SK-N-DZ (cell line): ENCODE measurements around the gene TBC1D25. TPM values are rescaled to one million over a fixed set of nuclear protein-coding genes. Genes with fewer than 3 reads are reported as not detected.
A peak's percentile ranks its signal among the peaks of the same experiment; 100 is the strongest.

Experiments used
- DNase-seq: peaks from one replicate; pipeline ENCODE4 v3.0.0-alpha.2; 2015; ENCODE audit warnings: low spot score
- polyA plus RNA-seq, 2 experiments: library from polyadenylated mRNA; depleted of rRNA; stranded (reverse); fragments of >200 nt; gene quantifications; 2 replicates each; pipeline ENCODE4 v1.2.3, GENCODE V29; 2014

Gene TBC1D25
- 3.7 and 5.4 TPM in 2 replicates for polyA plus RNA-seq (2014; cell fraction: cytosol; rRNA removed)
- polyA plus RNA-seq (2014; cell fraction: nucleus; rRNA removed) = 2.6 and 6.5 TPM in 2 replicates

- DNase-seq = peak; percentile 94
These were observed at the start of gene TBC1D25 for GRCh38 chrX:48539345-48540027. TSS of gene TBC1D25 (plus strand) at chrX:48539714. CDS start at chrX:48539798, 84 bp downstream.

- DNase-seq = no peak
These were observed 49.6 kb upstream of the TBC1D25 start for GRCh38 chrX:48489892-48490291.

- no peak for DNase-seq
These were observed 48.9 kb upstream of the TBC1D25 start for GRCh38 chrX:48490661-48491060.

GRCh38 chrX:48491809-48492208, 47.7 kb upstream of the TBC1D25 start:
- no peak for DNase-seq

GRCh38 chrX:48492293-48492910, 47.1 kb upstream of the TBC1D25 start:
- no peak for DNase-seq

DNA sequence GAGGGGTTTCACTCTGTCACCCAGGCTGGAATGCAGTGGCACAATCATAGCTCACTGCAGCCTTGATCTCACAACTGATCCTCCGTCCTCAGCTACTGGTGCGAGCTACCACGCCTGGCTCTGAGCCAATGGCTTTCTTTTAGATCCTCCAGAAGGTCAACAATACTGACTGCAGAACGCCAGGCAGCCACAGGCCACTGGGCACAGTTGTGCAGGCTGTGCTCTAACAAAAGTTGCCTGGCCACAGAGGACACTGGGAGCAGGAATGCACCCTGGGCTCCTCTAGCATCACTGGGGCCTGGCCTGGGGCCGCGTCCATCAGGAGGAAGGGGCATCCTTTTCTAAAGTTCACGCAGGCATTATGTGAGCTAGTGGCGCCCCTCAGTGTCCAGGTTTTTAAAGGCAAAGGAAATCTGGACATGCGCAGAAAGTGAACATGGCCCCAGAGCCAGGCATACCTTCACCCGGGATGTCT, 45.6 kb upstream of the TBC1D25 start:
- DNase-seq = peak; percentile 57

DNA sequence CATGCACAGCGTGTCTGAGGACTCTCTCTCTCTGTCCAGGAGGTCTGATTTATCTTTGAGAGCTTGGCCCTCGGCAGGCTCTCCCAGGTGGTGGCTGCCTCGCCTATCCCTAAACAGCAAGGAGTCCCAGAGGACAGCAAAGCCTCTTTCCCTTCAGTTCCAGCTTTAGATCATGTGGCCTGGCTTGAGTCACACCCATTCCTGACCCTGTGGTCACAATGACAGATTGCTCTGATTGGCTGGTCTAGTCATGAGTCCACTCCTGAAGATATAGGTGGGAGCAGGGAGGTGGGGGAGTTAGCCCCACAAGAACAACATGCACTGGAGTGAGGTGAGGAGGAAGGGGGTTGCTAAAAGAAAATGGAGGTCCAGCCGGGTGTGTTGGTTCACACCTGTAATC, 42.9 kb upstream of the TBC1D25 start:
- no peak for DNase-seq

- no peak for DNase-seq
These were observed 41.6 kb upstream of the TBC1D25 start for GRCh38 chrX:48497871-48498270.

DNA sequence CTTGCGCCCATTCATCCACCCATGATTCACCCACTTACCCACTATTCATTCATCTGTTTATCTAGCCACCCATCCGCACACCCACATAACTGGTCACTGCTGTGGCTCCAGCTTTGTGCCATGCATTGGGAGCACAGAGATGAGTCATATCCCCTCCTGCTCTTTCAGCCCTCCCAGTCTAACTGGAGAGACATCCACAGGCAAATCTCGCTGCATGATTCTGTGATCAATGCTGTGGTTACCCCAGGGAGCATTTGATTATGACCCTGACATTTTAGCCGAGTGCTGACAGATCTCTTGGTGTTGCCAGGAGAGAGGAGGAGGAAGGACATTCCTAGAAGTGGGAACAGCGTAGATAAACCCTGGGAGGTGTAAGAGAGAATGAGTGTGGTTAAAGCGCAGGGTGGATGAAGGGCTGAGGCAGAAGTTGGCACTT, 41.1 kb upstream of the TBC1D25 start:
- no peak for DNase-seq

- no peak for DNase-seq
These were observed 35.3 kb upstream of the TBC1D25 start for GRCh38 chrX:48504261-48504660.

- DNase-seq = no peak
These were observed 34.0 kb upstream of the TBC1D25 start for GRCh38 chrX:48505481-48505880.

DNA sequence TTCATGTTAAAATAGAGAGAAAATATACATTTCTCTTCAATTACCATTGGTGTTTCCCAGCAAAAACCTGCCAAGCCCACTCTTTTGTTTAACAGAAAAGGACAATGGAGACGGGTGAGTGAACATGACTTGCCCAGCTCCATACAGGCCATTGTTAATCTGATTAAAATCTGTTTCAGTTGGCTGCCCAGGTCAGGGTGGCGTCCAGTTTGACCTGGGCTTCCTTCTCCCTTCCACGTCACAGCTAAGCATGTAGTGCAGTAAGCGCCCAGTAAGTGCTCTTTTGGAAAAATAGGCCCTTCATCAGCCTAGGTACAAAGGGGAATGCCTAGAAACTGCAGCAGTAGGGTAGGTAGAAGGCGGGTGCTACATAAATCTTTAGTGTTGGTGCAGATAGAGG, 32.3 kb upstream of the TBC1D25 start:
- no peak for DNase-seq

- DNase-seq = peak; percentile 47
These were observed 30.9 kb upstream of the TBC1D25 start, which contains the start of gene PORCN for GRCh38 chrX:48508400-48509244. TSS of gene PORCN (plus strand) at chrX:48508992. CDS start at chrX:48509821, 829 bp downstream.

GRCh38 chrX:48509245-48509590, 30.3 kb upstream of the TBC1D25 start:
- DNase-seq = no peak

- DNase-seq = no peak
These were observed 29.9 kb upstream of the TBC1D25 start for GRCh38 chrX:48509619-48510018.

DNA sequence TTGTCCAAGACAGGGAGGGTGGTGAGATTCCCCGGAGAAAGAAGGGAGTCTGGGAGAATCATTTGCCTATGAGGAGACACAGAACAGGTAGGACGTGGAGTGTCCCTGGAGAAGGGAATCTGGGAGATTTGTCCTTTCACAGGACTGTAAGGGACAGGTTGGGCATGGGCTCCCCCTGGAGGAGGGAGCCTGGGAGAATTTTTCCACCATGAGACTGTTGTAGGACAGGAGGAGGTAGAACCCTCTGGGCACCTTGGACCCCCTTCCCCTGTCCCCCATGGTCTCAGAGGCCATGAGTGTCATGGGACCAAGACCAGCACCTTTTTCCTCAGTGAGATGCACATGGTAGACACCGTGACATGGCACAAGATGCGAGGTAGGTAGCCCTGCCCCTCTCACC, 28.0 kb upstream of the TBC1D25 start:
- DNase-seq = no peak

DNA sequence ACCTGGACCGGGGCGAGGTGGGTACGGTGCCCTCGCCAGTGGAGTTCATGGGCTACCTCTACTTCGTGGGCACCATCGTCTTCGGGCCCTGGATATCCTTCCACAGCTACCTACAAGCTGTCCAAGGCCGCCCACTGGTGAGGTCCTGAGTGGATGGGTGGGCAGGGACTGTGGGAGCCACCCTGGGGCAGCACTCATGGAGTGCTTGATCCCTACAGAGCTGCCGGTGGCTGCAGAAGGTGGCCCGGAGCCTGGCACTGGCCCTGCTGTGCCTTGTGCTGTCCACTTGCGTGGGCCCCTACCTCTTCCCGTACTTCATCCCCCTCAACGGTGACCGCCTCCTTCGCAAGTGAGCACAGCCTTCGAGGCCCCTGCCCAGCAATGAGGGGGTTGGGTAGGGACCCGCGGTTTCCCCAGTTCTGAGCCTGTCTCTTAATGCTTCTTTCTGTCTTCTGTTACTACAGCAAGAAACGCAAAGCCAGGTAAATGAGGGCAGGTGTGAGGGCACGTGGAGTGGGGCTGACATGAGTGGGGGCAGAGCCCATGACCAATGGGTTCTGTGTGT, 27.1 kb upstream of the TBC1D25 start:
- no peak for DNase-seq

- no peak for DNase-seq
These were observed 25.8 kb upstream of the TBC1D25 start for GRCh38 chrX:48513670-48514069.

- no peak for DNase-seq
These were observed 25.2 kb upstream of the TBC1D25 start for GRCh38 chrX:48514126-48514806.

- no peak for DNase-seq
These were observed 24.6 kb upstream of the TBC1D25 start for GRCh38 chrX:48514868-48515460.

GRCh38 chrX:48515842-48516241, 23.7 kb upstream of the TBC1D25 start:
- DNase-seq = no peak
